ENCODE data around the gene AEN.

Gene AEN

GRCh38 chr15:88664151-88664778 is 43.1 kb downstream of the AEN start:
- DNase-seq (ENCODE audit: low read depth in 4 of 4, low spot score in 1 of 4) = no peak

- DNase-seq (ENCODE audit: low read depth in 4 of 4, low spot score in 1 of 4) = no peak
Observed at GRCh38 chr15:88674661-88675060, 53.5 kb downstream of the AEN start.

GRCh38 chr15:88678755-88679154 is 57.6 kb downstream of the AEN start:
- no peak for DNase-seq (ENCODE audit: low read depth in 4 of 4, low spot score in 1 of 4)

DNA sequence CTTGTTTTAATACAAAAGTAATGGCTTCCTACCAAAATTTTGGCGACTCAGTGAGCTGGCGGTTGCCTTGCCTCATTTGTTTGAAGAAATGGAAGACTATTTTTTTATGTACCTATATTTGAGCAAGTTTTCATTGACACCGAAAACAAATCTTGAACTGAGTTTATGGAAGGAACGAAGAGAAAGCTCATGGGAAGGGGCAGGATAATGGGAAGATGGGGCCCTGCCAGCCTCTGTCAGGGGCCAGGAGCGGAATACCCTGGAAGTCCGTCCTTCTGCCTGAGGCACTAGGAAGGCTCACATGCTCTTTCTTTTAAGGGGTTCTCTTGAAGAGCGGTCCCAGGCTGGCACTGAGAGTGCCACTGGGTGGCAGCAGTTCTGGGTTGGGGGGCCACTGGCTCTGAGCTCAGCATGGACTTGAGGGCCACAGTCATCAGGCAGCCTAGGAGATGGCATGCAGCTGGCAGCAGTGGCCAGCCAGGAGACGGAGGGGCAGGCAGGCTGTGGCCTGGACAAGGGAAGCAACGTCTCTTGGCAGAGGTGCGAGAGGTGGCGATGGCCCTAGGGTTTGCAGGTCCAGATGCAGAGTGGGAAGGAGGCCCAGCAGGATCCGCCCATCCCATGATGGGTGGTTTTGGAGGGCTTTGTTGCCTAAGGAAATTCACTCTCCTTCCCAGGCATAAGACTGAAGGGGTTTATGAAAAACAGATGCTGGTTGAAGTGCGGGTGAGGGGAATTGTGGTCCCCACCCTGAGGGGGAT is 59.3 kb downstream of the AEN start:
- no peak for DNase-seq (ENCODE audit: low read depth in 4 of 4, low spot score in 1 of 4)

DNA sequence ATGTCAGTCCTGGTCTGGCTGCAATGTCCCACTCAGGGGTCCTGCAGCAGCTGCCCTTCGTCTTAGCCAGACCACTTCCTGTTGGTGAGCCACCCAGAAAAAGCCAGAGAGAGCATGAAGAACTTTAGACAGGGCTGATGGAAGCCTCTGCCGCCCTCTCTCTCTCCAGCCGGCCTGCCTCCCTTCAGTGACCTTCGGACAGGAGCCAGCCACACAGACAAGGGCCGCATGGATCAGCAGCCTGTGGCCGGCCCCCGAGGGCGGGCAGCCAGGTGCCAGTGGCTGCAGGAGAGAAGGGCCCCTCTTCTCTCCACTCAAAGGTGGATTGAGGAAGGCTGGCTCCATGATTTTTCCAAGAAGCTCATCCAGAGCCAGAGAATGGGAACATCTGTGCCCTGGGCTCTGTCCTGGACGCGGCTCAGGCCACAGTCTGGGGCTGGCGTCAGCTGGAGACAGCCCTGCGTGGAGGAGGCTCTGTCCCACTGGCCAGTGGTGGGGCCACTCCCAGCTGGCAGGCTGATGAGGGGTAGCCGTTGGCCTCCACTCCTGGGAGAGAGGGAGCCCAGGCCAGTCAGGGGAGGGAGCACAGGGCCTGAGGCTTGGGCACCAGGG is 60.6 kb downstream of the AEN start:
- DNase-seq (ENCODE audit: low read depth in 4 of 4, low spot score in 1 of 4) = no peak
